HG03103 (cell line): ENCODE data around the gene LRP1B.

Experiments
- ATAC-seq: cut with Tn5 transposase; IDR thresholded peaks from one replicate; pipeline ENCODE4 v1.9.1; 2021; ENCODE audit warnings: low read depth; ENCODE audit not compliant: unreplicated experiment

The LRP1B gene

DNA sequence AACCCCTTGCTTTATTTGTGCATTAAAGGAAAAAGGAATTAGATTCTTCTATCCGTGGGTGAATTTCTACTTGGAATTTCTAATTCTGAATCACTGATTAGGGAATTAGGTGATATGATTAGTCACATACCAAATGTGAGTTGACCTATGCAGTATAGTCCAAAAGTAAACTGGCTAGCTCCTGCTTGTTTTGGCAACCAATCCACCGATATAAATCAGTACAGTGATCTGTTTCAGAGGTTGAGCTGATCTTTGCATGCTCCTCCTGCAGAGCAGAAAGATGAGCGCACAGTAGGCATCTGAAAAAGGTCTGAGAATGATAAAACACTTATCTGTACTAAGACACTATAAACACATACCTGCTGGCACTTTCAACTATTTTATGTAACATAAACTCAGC lies 86.6 kb downstream of the LRP1B start:
- ATAC-seq = no peak

DNA sequence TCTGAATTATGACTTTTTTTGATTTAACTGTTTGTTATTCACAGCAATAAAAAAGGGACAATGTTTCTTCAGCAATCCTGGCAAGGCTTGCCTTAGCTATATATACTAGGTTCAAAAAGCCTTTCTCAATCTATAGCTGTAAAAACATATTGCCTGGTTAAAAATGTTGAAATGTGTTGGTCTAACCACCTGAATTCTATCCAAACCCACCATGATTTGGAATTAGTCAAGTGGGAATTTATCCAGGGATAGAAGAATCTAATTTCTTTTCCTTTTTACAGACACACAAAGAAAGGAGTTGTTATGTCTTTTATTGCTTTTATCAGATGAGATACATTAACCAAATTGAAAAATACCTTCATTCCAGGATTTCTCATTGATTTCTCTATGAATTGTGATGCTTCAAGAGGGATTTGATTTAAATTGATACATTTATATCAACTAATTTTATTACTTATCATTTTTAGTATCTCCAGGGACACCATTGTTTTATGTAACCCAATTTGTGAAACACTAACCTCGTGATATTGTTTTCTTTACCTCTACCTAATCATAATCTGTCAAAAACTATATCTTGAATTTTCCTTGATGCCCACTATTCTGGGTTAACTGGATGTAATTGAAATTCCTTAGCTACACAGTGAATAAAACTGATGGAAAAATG lies 88.1 kb downstream of the LRP1B start:
- no peak for ATAC-seq

DNA sequence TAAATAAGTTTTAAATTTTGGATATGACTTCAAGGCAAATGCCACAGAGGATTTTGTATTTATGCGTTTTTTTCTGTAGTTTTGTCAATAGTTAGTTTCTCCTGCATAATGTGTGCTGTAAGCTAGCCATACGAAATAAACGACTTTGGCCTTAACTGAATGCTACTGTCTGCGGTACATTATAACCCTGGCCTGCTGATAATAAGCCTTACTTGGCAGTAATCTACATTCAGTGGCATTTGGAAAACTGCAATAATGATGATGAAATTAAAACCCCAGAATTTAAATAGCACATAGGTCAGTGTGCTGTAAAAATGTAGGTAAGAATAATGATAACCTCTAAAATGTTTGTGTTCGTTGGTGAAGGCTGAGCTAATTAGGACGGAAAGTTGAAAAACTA lies 88.8 kb downstream of the LRP1B start:
- no peak for ATAC-seq

DNA sequence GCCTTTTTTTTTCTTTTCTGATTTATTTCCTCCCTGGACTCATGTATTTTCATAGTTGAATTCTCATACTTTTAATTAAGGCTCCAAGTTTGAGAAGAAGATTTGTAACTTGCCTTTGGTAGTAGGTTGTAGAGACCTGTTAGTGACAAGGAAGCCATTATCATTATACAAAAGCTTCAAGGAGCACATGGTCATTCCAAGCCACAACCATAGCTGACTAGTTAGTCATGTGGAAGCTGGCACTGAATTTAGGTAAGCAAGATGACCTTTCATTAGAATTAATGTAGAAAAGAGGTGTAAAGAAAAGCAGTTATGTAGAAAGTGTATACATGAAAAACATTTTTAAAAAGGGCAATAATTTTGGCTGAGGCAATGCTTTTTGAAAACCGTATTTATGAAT lies 89.7 kb downstream of the LRP1B start:
- no peak for ATAC-seq

DNA sequence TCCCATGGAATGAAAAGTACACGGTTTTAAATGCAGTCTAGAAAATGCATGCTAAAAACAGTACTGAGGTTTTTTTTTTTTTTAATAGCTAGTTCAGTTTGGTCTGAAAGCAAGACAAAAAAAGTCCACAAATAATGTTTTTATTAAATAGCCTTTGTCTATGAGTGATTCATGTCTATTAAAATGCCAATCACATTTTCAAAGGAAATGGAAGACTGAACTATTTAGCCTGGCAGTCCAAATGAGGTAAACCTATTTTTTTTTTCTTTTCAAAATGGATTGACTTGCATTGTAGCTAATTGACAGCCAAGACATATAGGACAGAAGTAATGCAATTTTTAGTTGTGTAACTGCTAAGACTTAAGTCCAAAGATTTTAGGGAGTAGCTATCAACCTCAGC lies 90.3 kb downstream of the LRP1B start:
- no peak for ATAC-seq

DNA sequence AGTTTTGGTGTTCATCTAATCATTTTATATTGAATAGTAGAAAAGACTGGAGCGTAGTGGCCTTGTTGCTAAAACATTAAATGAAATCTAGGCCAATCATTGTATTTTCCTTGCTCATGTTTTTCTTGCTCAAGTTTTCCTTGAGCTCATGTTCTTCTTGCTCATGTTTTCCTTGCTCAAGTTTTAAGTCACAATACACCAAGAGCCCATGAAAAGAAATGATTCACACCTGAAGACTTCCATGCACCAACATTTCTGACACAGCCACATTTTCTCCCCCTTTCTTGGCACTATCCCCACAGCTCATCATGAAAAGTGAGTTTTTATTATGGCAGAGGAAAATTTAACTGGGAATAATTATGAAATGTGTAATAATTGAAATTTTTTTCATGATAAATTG lies 92.0 kb downstream of the LRP1B start:
- ATAC-seq = no peak

DNA sequence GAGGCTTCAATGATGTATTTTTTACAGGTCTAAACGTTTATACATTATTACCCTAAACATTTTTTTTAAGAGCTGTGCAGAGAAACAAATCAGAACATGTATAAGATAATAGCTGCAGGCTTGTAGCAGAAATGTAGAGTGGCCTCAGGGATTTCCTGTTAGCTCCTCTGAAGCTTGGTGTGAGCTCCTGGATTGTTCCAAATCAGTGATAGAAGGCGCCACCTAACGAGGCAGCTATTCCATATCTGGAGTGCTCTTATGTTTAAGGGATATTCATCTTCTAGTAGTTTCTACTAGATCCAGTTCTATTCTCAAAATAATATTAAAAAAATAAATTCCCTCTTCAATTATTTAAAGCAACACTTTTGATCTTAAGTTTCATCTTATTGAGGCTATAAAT lies 93.1 kb downstream of the LRP1B start:
- ATAC-seq = no peak

DNA sequence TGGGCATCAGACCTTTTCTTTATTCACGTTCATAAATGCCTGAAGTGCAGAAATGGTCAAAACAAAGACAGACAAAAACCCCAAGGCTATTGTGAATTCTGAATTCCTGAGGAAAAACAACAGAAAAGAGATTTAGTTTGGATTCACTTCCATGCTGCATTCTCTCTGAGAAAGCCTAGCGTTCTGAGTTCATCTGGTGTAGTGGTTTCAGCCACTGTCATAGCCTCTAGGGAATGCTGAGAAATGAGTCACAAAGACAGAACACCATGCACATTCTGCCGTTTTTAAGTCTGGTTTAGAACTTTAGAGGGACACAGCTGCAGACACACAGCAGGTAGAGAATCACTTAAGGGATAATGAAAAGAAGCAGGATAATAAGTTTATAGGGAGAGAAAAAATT lies 93.8 kb downstream of the LRP1B start:
- ATAC-seq = no peak

DNA sequence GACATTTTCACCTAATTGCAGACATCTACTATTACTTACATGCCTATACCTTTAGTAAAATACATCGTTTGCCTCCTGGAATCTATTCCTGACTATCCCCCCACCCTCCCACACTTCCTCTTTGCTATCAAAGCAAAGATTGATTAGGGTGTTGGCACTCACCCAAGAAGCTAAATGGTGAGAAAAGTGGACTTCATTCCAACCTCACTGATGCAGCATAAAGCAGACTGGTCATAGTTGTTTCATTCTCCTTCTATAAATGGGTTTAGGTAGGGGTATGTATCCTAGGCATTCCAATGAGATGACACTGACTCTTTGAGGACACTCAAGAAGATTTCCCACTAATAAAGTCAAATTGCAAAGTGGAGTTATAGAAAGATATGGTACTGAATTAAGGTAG lies 97.4 kb downstream of the LRP1B start:
- no peak for ATAC-seq

DNA sequence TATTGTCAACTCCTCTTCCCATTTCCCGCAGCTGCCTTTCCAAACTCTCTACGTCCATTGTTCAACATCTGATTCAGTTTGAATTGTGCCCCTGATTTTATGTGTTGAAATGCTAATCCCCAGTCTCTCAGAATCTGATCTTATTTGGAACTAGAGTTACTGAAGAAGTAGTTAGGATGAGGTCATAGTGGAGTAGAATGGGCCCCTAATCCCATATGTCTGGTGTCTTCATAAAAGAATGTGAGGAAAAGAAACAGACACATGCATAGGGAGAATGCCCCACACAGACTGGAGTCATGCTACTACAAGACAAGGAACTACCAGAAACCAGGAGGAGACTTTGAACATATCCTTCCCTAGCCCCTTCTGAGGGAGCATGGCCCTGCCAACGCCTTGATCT lies 99.2 kb downstream of the LRP1B start:
- ATAC-seq = no peak

DNA sequence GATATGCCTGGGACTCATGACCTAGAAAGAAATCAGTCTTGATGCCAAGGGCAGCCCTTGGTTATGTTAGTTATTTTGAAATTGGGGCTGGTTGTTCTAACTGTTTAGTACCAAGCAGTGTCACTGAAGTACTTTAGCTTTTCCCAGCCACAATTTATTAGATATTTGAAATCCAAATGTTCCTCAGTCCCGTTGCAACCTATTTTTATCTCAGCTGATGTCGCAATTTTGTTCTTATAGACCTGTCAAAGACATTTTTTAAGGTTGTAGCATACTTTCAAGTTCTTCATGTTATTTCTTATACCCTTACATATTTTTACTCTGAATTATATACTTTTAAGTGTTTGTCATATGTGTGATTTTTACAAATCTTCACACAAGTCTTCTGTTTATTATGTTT lies 100.1 kb downstream of the LRP1B start:
- ATAC-seq = no peak

DNA sequence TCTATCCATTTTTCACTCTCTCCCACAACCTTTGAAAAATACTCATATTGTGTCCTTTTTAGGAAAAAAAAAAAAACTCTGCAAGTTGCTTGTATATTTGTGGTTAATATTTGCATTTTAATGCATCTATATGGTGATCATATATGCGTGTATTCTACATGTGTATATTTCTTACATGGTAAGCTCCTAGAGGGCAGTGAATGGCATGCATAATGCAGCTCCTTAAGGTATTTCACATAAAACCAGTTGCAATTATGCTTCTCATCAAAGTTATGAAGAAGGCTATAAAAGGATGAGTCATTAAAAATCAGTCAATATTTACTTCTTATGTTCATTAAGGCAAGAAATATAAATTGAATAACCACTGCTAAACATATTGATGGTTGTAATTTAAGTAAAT lies 100.8 kb downstream of the LRP1B start:
- ATAC-seq = no peak

DNA sequence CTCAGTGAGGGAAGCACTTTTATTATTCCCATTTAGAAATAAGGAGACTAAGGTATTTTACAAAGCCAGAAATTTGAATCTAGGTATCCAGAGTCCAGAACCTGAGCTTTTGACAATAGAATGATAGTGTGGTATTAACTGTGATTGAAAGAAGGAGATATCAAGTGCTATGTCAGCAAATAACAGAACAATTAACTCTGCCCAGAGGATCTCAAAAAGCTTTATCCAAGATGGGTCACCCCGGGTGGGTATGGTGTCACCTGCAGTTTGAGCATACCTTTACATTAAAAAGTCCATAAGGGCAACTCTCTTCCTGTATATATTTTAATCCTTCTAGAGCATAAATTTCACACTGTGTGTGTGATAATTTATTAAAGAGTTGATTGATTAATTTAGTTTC lies 105.4 kb downstream of the LRP1B start:
- no peak for ATAC-seq

DNA sequence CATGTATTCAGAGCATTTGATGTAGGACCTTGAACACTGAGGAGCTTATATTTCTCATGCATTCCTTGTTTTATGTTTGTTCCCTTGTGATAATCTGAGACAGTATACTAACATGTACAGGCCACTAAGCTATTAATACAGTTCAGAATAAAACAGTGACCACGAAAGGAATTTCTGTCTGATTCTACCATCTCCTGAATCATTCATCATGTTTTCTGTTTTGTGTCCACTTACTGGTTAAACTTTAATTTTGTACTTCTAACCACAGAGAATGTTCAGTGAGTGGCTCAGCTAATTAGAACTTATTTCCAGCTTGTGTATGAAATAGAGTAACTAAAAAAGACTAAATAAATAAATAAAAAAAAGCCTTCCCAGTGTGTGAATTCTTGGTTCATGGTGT lies 110.4 kb downstream of the LRP1B start:
- no peak for ATAC-seq

DNA sequence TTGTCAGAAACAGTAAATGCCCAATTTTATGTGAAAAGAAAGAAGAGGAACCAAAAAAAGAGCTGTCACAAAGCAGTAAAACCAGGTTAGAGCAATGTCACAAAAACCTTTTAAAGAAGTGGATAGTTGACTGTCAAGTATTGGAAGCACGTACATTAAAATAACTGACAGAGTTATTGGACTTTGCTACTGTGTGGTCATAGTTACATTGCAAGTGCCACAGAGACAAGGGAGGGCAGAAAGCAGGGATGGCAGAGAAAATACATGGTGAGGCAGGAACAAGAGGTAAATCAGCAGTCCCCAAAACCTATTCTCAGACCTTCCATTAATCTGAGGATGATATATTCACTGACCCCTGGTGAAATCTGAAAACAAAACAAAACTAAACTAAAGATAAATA lies 116.3 kb downstream of the LRP1B start:
- no peak for ATAC-seq

DNA sequence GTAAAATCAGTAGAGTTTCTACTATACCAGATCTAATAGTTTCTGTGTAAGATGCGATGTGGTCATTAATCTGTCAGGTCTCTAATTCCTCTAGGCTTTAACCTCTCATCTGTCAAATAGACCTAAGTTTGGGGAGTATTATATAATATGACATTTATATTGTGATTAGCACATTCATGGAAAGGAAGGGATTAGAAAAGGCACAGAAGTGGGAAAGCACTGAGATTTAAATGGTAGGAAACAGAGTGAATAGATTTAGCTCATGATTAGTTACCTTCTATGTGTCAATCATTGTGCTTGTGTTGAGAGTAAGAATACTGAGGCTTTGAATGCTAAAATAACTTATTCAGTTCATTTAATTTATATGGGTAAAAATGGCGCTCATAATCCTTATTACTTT lies 118.0 kb downstream of the LRP1B start:
- no peak for ATAC-seq

DNA sequence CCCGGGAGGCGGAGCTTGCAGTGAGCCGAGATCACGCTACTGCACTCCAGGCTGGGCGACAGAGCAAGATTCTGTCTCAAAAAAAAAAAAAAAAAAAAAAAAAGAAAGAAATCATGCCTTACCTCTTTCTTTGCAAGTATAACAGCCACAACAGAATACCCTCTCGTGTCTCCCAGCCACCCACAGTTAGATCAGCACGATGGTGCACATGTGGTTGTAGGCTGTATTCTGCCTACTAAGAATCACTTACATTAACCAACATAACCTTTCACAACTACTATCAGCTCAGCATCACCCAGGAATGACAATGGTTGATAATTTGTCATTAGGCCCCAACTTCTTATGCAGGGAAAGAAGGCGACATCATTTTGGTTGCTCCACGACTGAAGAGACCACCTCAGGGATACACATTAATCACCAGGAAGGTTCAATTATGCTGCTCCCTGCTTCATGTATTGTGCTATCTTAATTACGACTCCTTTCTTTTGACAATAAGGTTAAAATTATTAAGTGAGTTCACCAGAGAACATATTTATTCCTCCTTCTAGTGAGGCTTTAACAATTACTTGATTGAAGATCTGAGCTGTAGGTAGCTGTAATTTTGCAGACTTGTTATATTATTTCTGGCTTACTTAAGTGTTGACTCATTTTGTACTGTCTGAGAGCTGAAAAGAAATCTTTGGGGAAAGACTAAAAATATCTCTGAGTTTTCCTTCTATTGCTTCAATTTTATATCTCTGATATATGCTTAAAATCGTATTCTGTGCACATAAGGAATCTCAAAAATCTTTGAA lies 120.1 kb downstream of the LRP1B start:
- ATAC-seq = no peak

DNA sequence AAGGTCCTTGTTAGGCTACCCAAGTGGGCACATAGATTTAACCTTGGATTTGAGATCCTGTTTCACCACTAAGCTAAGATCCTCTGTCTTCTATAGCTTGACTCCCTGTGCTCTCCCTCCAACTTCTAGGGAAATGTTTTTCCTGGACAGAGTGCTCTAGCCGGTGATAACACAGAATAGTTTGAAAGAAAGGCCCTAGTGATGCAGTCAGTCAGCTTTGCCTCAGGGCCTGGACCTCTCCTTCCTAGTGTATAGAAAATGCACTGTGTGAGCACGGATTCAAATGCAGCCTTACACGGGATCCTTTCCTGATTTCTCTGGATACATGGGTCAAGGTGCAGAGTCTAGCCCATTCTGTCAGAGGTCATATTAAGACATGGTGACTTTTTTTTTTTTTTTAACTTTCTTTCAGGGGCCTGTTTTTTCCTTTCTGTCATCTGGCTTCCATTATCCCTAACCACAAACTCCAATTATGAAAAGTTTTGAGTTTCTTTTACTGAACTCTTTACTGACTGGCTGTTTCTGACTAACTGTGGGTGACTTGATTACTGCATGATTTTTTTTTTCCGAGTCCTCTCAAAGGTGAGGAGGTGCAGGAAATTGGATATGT lies 122.6 kb downstream of the LRP1B start:
- ATAC-seq = no peak

DNA sequence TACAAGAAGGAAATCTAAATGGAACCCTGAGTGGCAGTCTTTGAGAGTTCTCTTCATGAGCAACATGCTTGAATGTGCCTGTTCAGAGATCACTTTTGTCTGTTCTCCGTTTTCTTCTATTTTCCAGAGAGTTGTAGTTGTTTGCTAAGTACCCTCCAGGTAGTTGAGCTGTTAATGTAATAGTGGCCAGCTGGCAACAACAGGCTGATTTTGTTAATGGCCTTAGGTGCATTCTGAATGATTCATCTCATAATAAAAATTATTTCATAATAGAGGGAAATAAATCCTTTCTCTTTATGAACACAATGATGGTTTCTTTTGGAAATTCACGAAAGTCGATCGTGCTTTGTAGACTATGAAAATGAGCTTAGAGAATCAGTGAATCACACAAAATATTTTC lies 136.8 kb downstream of the LRP1B start:
- no peak for ATAC-seq

DNA sequence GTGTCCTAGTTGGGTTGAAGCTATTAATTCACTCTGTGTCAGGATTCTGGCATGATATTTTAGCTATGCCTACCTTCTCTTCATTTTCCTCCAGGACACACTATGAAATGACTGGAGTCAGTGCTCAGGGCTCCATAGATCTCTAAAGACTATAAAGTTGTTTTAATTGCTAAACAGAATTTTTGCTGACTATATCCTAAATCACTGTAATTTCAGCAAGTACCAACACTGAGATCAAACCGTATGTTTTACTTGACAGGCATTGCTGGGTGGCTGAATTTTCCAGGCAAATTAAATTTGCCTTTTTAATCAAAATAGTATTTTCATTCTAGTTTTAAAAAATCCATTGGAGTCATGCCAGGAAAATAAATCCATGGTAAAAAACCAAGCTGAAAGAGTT lies 138.1 kb downstream of the LRP1B start:
- no peak for ATAC-seq

DNA sequence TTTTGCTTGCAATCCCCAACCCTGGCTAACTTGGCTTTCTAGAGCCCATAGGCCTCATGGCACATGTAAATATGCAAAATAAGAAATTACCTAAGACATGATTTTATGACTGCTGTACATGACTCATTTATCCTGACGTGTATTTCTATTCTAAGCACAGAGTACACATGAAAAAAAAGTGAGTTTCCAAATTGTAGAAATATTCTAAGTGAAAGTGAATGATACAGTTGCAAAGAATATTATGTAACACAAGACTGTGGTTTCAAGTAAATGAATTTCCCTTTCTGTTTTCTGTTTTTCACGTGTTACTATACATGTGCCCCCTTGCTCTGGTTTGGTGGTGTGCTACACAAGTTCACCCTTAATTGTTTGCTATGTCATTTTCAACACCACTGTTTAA lies 162.4 kb downstream of the LRP1B start:
- ATAC-seq = no peak

DNA sequence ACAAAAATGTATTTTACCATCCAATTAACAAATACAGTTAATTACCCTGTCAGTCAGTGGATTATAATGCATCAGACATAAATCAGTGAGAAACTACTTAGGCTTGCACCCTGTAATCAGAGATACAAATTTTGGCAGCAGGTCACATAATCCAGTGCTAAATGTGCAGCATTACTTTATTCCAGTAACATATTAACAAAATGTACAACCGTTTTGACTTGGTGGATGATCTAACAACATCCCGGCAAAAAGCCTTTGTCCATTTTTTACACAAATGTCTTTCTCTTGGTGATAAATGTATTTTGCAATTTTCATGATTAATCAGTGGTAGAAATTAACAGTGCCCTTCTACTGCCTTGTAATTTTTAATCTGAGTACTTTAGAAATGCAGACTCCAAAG lies 162.8 kb downstream of the LRP1B start:
- no peak for ATAC-seq
